NCI-H2029 treated with DMSO at 0.1 percent for 48 hours (cell line): ENCODE measurements around the gene NCOA3.
A peak's percentile ranks its signal among the peaks of the same experiment; 100 is the strongest.

Experiments used
- DNase-seq: peaks from one replicate; lab custom pipeline; 2025; lab: John Stamatoyannopoulos, UW

NCOA3 gene

GRCh38 chr20:47596003-47596571, 94.4 kb downstream of the NCOA3 start:
- DNase-seq, result no peak

GRCh38 chr20:47597090-47597489, 95.4 kb downstream of the NCOA3 start:
- no peak for DNase-seq

- no peak for DNase-seq
These were observed 97.4 kb downstream of the NCOA3 start for GRCh38 chr20:47598911-47599744.

- no peak for DNase-seq
These were observed 99.4 kb downstream of the NCOA3 start for GRCh38 chr20:47600967-47601547.

GRCh38 chr20:47603260-47603659, 101.6 kb downstream of the NCOA3 start:
- DNase-seq, result no peak

- peak; percentile 71 for DNase-seq
These were observed 104.2 kb downstream of the NCOA3 start for GRCh38 chr20:47605673-47606413.

- DNase-seq, result peak; percentile 97
These were observed 104.8 kb downstream of the NCOA3 start for GRCh38 chr20:47606414-47606982.

- DNase-seq, result no peak
These were observed 105.4 kb downstream of the NCOA3 start for GRCh38 chr20:47606983-47607613.

- DNase-seq, result no peak
These were observed 107.3 kb downstream of the NCOA3 start for GRCh38 chr20:47609001-47609400.

GRCh38 chr20:47610247-47610944, 108.7 kb downstream of the NCOA3 start:
- DNase-seq, result no peak

GRCh38 chr20:47610945-47611250, 109.2 kb downstream of the NCOA3 start:
- DNase-seq, result no peak

- DNase-seq, result no peak
These were observed 110.1 kb downstream of the NCOA3 start for GRCh38 chr20:47611785-47612184.

GRCh38 chr20:47612670-47613069, 111.0 kb downstream of the NCOA3 start:
- DNase-seq, result no peak

- DNase-seq, result no peak
These were observed 113.1 kb downstream of the NCOA3 start for GRCh38 chr20:47614703-47615309.

- DNase-seq, result no peak
These were observed 116.8 kb downstream of the NCOA3 start for GRCh38 chr20:47618479-47618878.

GRCh38 chr20:47620808-47621805, 119.4 kb downstream of the NCOA3 start:
- peak; percentile 47 for DNase-seq

- no peak for DNase-seq
These were observed 120.5 kb downstream of the NCOA3 start for GRCh38 chr20:47622118-47622665.

- DNase-seq, result no peak
These were observed 121.5 kb downstream of the NCOA3 start for GRCh38 chr20:47623206-47623605.

- no peak for DNase-seq
These were observed 125.9 kb downstream of the NCOA3 start for GRCh38 chr20:47627540-47627939.
